Measurements from ENCODE around the gene FNDC3A. TPM values are rescaled to one million over a fixed set of nuclear protein-coding genes. Genes with fewer than 3 reads are reported as not detected.

The FNDC3A gene
- total and polyA plus RNA-seq, 2 experiments from 2014 or later = 21.9 to 73.5 TPM

DNA sequence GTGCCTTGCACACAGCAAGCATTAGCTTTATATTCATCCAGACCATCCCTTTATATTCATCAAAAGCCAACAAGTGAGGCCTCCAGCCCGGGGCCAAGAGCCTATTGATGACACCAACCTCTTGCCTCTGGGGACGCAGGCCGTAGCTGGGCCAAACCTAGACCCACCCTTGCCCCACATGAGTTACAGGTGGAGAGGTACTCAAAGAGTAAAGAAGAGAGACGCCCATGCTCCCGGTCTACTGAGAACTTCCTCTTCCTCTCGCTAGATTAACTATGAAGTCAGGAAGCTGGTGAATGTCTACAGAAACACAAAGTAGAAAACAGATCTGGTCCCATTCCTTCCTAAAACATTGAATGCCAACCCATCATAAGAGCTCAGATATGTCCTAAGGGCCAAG, 240.6 kb downstream of the FNDC3A start:
- WGBS (ENCODE audit: low lambda C conversion rate, missing lambda C conversion rate) = 98% methylated on average over 6 of the region's 6 CpGs

DNA sequence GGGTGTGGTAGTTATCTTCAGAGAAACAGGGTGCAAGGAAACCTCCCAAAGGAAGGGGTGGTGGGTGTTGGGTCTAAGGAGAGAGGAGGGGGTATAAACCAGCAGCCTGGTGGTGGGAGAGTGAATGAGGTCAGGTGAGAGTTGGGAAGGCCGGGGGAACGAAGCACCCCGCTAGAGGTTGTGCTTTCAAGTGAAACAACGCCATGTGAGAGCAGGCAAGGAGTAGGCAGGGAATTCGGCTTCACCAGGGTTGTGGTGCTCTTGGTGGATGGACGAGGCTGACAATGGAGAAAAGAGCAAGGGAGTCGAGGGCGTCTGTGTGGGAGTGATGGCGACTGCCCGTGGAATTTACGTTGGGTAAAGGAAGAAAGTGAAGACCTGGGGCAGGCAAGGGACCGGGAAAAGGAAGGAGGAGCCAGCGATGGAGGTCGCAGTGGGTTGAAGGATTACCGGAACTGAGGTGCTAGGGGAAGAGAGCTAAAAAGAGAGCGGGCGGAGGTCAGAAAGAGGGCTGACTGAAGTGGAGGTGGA, 242.3 kb downstream of the FNDC3A start:
- Histone ChIP-seq H3K4me3 (no peak overlapping the region), H3K4me2 (peak overlapping the region; percentile 53), H3K9me2 (replicated peaks; ENCODE audit: insufficient read depth) (no peaks in the 10 kb centered on the region), H2AFZ (no peak overlapping the region), H3K4me1 (ENCODE audit: insufficient read depth) (no peaks in the 10 kb centered on the region), H3K9me3 (ENCODE audit: low read depth) (no peaks in the 10 kb centered on the region), H3K27me3 (peaks cover 68% of the 10 kb centered on the region), H4K20me1 (ENCODE audit: insufficient read depth, poor library complexity, severe bottlenecking) (no peaks in the 10 kb centered on the region), H3K36me3 (replicated peaks; ENCODE audit: insufficient read depth, low read depth) (no peaks in the 10 kb centered on the region), H3K79me2 (no peaks in the 10 kb centered on the region), H3K27ac (no peak overlapping the region)
- TF ChIP-seq EZH2 (IDR thresholded peaks at IDR 0.05; ENCODE audit: borderline replicate concordance) (no peak), EZH2phosphoT487 (IDR thresholded peaks at IDR 0.05; ENCODE audit: low read depth, severe bottlenecking, unreplicated experiment) (no peak)
- TF ChIP-seq, protein P1, sequence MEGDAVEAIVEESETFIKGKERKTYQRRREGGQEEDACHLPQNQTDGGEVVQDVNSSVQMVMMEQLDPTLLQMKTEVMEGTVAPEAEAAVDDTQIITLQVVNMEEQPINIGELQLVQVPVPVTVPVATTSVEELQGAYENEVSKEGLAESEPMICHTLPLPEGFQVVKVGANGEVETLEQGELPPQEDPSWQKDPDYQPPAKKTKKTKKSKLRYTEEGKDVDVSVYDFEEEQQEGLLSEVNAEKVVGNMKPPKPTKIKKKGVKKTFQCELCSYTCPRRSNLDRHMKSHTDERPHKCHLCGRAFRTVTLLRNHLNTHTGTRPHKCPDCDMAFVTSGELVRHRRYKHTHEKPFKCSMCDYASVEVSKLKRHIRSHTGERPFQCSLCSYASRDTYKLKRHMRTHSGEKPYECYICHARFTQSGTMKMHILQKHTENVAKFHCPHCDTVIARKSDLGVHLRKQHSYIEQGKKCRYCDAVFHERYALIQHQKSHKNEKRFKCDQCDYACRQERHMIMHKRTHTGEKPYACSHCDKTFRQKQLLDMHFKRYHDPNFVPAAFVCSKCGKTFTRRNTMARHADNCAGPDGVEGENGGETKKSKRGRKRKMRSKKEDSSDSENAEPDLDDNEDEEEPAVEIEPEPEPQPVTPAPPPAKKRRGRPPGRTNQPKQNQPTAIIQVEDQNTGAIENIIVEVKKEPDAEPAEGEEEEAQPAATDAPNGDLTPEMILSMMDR (IDR thresholded peaks at IDR 0.05; ENCODE audit: poor library complexity) = no peak
- no peak for DNase-seq (ENCODE audit: low spot score)
- 52% methylated on average over 17 of the region's 17 CpGs for WGBS (ENCODE audit: low lambda C conversion rate, missing lambda C conversion rate)

More for the DNA sequence above, 240.6 kb downstream of the FNDC3A start:
- no peaks in the 10 kb centered on the region for H3K36me3 ChIP-seq (replicated peaks; ENCODE audit: insufficient read depth, low read depth)
- H3K4me1 ChIP-seq (ENCODE audit: insufficient read depth) = no peaks in the 10 kb centered on the region
- H4K20me1 ChIP-seq (ENCODE audit: insufficient read depth, poor library complexity, severe bottlenecking) = no peaks in the 10 kb centered on the region
- no peaks in the 10 kb centered on the region for H3K9me2 ChIP-seq (replicated peaks; ENCODE audit: insufficient read depth)
- no peak overlapping the region for H3K4me3 ChIP-seq
- no peak for DNase-seq (ENCODE audit: low spot score)
- H3K4me2 ChIP-seq = no peak overlapping the region
- TF ChIP-seq, protein P1 (IDR thresholded peaks at IDR 0.05; ENCODE audit: poor library complexity) = no peak
- no peak for TF ChIP-seq EZH2phosphoT487 (IDR thresholded peaks at IDR 0.05; ENCODE audit: low read depth, severe bottlenecking, unreplicated experiment)
- TF ChIP-seq EZH2 (IDR thresholded peaks at IDR 0.05; ENCODE audit: borderline replicate concordance) = no peak
- H3K9me3 ChIP-seq (ENCODE audit: low read depth) = no peaks in the 10 kb centered on the region
- H2AFZ ChIP-seq = no peak overlapping the region
- peaks cover 51% of the 10 kb centered on the region for H3K27me3 ChIP-seq
- H3K79me2 ChIP-seq = no peaks in the 10 kb centered on the region
- no peak overlapping the region for H3K27ac ChIP-seq

DNA sequence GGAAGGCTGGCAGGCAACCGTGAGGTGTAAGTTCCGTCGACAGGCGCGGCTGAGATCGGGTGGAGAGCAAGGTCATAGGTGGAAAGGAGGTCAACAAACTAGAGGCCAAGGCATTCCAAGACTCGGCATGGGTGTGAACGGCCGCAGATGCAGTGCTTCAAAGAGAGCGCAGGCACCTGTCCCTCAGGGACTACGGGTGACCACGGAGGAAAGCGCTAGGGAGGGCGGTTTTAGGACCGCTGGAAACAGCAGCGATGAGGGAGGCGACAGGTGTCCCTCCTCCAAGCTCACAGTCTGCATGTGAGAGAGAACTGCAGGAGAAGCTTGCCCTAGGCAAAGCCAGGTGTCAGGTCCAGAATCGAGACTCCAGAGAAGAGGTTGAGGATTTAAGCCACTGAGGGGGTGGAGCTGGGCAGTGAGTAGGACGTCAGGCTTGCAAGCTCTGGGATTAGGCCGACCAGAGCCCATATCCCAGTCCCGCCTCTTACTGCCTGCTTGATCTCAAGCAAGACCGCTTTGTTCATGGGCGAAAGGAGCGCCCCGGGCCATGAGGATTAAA, 242.9 kb downstream of the FNDC3A start:
- TF ChIP-seq, protein P1 (IDR thresholded peaks at IDR 0.05; ENCODE audit: poor library complexity) = no peak
- TF ChIP-seq EZH2 (IDR thresholded peaks at IDR 0.05; ENCODE audit: borderline replicate concordance) = peak; percentile 34
- Histone ChIP-seq H4K20me1 (ENCODE audit: insufficient read depth, poor library complexity, severe bottlenecking) (no peaks in the 10 kb centered on the region), H3K36me3 (replicated peaks; ENCODE audit: insufficient read depth, low read depth) (no peaks in the 10 kb centered on the region), H3K9me3 (ENCODE audit: low read depth) (no peaks in the 10 kb centered on the region), H3K4me1 (ENCODE audit: insufficient read depth) (no peaks in the 10 kb centered on the region), H3K27me3 (peaks cover 73% of the 10 kb centered on the region), H3K27ac (no peak overlapping the region), H3K79me2 (no peaks in the 10 kb centered on the region), H3K9me2 (replicated peaks; ENCODE audit: insufficient read depth) (no peaks in the 10 kb centered on the region), H3K4me2 (peak overlapping the region; percentile 53), H2AFZ (no peak overlapping the region), H3K4me3 (no peak overlapping the region)
- no peak for DNase-seq (ENCODE audit: low spot score)
- WGBS (ENCODE audit: low lambda C conversion rate, missing lambda C conversion rate) = 23% methylated on average over 25 of the region's 25 CpGs

Measured in hepatocyte (in vitro differentiated cells).